CD4-positive, alpha-beta T cell treated with Interleukin-6 for 4 hours (primary cell): ENCODE measurements around the gene IKZF4.
"Not testable (repeated sequence)": the region's sequence is repeated elsewhere in the genome, so short reads cannot be mapped to it uniquely, and the experiment has no call there.

ENCODE experiments used
- DNase-seq: peaks from one replicate; pipeline ENCODE4 v3.0.0-alpha.2; 2020; ENCODE audit warnings: mixed read lengths

Gene IKZF4

GRCh38 chr12:56020423-56021184, at the start of gene IKZF4:
Gene IKZF4, plus strand, starts transcription at chr12:56021043. Its CDS starts 451 bp downstream, at chr12:56021494.
- DNase-seq = peak; percentile 33

GRCh38 chr12:55972042-55972441, 48.8 kb upstream of the IKZF4 start:
- DNase-seq = no peak

GRCh38 chr12:55972456-55972855, 48.4 kb upstream of the IKZF4 start:
- DNase-seq = no peak

- peak; percentile 20 for DNase-seq
Measured at GRCh38 chr12:55972911-55973598, 47.8 kb upstream of the IKZF4 start.

- peak; percentile 98 for DNase-seq
Measured at GRCh38 chr12:55973599-55974307, 47.1 kb upstream of the IKZF4 start, which contains the start of gene RAB5B. Gene RAB5B, plus strand, starts transcription at chr12:55974078. Its CDS starts 12,883 bp downstream, at chr12:55986961.

- peak; percentile 50 for DNase-seq
Measured at GRCh38 chr12:55974308-55974730, 46.5 kb upstream of the IKZF4 start.

- DNase-seq = no peak
Measured at GRCh38 chr12:55978393-55978792, 42.5 kb upstream of the IKZF4 start.

- DNase-seq = no peak
Measured at GRCh38 chr12:55979069-55979468, 41.8 kb upstream of the IKZF4 start.

- DNase-seq = not testable (repeated sequence)
Measured at GRCh38 chr12:55981882-55982281, 39.0 kb upstream of the IKZF4 start.

- DNase-seq = no peak
Measured at GRCh38 chr12:55982319-55982936, 38.4 kb upstream of the IKZF4 start.

- no peak for DNase-seq
Measured at GRCh38 chr12:55983232-55983842, 37.5 kb upstream of the IKZF4 start.

- DNase-seq = no peak
Measured at GRCh38 chr12:55984861-55985260, 36.0 kb upstream of the IKZF4 start.

GRCh38 chr12:55985341-55985740, 35.5 kb upstream of the IKZF4 start:
- no peak for DNase-seq

- not testable (repeated sequence) for DNase-seq
Measured at GRCh38 chr12:55985976-55986375, 34.9 kb upstream of the IKZF4 start.

GRCh38 chr12:55991110-55991509, 29.7 kb upstream of the IKZF4 start:
- DNase-seq = no peak

GRCh38 chr12:55993230-55993853, 27.5 kb upstream of the IKZF4 start:
- no peak for DNase-seq

- no peak for DNase-seq
Measured at GRCh38 chr12:55995366-55995765, 25.5 kb upstream of the IKZF4 start.

GRCh38 chr12:55996201-55996714, 24.6 kb upstream of the IKZF4 start:
- peak; percentile 75 for DNase-seq

GRCh38 chr12:55996715-55997534, 23.9 kb upstream of the IKZF4 start, which contains the start of gene SUOX:
Gene SUOX, plus strand, starts transcription at chr12:55997276. Its CDS starts 4,946 bp downstream, at chr12:56002222.
- peak; percentile 15 for DNase-seq

- peak; percentile 5 for DNase-seq
Measured at GRCh38 chr12:55997535-55997859, 23.3 kb upstream of the IKZF4 start.

- DNase-seq = not testable (repeated sequence)
Measured at GRCh38 chr12:55999522-55999921, 21.3 kb upstream of the IKZF4 start.
